ENCODE data around the gene HCFC1.

DNA sequence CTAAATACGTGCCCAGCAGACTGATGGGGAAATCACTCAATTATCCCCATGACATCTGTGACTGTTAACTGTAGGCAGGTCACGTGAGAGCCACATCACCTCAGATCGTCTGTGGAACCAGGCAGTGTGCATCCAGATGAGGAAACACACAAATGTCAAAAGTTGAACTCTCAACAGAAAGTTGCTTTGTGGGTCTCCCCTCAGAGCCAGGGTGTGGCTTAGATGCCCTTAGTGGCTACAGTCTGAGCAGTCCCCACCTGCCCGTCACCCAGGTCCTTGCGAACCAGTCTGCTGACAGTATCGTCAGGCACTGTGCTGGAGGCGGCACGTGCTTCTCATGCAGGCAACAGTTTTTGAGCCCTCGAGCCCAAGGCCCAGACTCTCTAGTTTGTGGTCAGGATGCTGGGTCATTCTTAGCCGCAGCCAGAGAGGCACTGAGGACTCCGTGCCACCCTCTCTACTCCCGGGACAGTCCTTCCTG is 11.7 kb upstream of the HCFC1 start:
- TF ChIP-seq POLR2A (IDR thresholded peaks at IDR 0.05) (no peak), CTCF (IDR thresholded peaks at IDR 0.05) (no peak)

Measured in lower leg skin (tissue), 3 donors.